ENCODE measurements around the gene MMP17. TPM values are rescaled to one million over a fixed set of nuclear protein-coding genes. Genes with fewer than 3 reads are reported as not detected.

MMP17 gene
- 15.5 and 40.1 TPM in 2 replicates for total RNA-seq
- polyA plus RNA-seq (2012), result 12.8 TPM

DNA sequence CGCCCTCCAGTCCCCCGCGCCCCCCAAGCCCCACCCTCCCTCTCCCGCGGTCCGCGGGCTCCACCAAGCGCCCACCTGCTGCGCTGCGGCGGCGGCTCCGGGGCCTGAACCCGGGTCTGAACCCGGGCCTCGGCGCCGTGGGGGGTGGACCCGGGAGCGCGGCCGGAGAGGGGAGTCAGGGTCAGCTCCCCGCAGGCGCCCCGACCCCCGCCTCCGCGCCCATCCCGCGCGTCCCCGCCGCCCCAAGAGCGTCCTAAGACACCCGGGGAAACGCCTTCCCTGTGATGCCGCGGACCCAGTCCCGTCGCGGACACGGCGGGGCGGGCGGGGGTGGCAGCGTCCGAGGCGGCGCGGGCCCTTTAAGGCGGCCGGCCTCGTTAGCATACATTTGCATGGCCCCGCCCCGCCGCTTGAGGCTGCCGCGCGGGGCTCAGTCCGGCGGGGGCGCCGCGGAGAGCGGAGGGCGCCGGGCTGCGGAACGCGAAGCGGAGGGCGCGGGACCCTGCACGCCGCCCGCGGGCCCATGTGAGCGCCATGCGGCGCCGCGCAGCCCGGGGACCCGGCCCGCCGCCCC lies at the start of gene MMP17:
Gene MMP17, plus strand, starts transcription at position 433 of the 574 bp plus-strand sequence. Its CDS starts 102 bp downstream, at position 535.
- DNase-seq (ENCODE audit: low read depth), result peak; percentile 66

GRCh38 chr12:131779027-131779426 lies 49.2 kb upstream of the MMP17 start:
- no peak for DNase-seq (ENCODE audit: low read depth)

DNA sequence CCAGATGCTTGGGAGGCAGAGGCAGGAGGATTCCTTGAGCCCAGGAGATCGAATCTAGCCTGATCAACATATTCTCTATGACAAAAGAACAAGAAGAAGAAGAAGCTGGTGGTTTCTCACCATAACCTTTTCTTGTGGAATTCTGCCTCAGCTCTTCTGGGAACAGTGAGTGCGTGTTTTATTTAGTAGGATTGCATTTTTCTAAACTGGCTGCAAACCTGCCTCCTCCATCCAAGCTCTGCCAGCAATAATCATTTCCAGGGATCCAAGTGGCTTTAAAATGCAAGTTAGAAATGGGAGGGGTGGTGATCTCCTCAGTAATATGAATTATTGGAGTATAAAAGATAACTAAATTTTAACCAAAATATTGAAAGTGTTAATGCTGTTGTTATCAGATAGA lies 46.1 kb upstream of the MMP17 start:
- DNase-seq (ENCODE audit: low read depth), result no peak

GRCh38 chr12:131783915-131784541 lies 44.2 kb upstream of the MMP17 start:
- DNase-seq (ENCODE audit: low read depth), result peak; percentile 89

GRCh38 chr12:131784909-131785762 lies 43.1 kb upstream of the MMP17 start:
- DNase-seq (ENCODE audit: low read depth), result peak; percentile 80

GRCh38 chr12:131785763-131786330 lies 42.3 kb upstream of the MMP17 start:
- peak; percentile 31 for DNase-seq (ENCODE audit: low read depth)

- DNase-seq (ENCODE audit: low read depth), result no peak
Measured at GRCh38 chr12:131786331-131786730, 41.9 kb upstream of the MMP17 start.

DNA sequence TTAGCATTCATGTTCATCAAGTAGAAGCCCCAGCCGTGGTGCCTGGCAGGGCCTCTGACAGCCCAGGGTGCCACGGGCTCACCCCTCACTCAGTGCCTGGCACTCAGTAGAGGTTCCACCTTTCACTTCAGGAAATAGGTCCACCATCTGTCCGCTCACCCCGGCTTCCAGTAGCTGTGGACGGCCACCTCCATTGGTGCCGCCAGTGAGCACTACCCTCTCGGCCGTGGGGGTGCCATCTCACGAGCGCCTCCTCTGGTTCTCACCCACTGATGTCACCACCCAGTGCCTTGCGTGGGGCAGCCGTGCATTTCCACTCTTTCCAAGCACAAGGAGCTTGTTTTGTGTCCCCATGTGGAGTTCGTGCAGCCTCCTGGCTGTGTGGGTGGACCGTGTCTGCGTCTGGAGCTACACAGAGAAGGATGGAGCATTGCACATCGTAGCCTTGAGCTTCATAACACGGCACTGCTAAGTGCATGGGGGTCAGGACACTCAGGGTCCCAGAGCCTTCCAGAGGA lies 41.0 kb upstream of the MMP17 start:
- DNase-seq (ENCODE audit: low read depth), result no peak

GRCh38 chr12:131788070-131788469 lies 40.1 kb upstream of the MMP17 start:
- no peak for DNase-seq (ENCODE audit: low read depth)

GRCh38 chr12:131789638-131790037 lies 38.6 kb upstream of the MMP17 start:
- no peak for DNase-seq (ENCODE audit: low read depth)

GRCh38 chr12:131793243-131794022 lies 34.8 kb upstream of the MMP17 start:
- peak; percentile 35 for DNase-seq (ENCODE audit: low read depth)

- no peak for DNase-seq (ENCODE audit: low read depth)
Measured at GRCh38 chr12:131794061-131794460, 34.1 kb upstream of the MMP17 start.

GRCh38 chr12:131794573-131794972 lies 33.6 kb upstream of the MMP17 start:
- DNase-seq (ENCODE audit: low read depth), result no peak

DNA sequence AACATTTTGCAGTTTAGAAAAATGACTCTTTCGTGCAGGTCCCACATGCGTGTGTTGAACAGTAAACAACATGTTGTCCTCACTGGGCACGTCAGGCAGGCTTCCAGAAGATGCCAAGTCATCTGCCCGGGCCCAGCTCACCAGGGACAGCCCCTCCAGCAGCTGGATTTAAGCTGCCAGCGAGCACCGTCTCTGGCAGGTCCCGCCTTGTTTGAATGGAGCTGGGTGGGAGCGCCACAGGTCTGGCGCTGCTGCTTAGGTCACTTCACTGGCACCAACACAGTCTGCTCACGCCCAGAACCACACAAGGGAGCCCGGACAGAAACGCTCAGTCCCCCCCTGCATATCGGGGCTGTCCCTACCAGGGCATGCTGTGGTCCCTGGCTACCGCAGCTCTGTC lies 33.1 kb upstream of the MMP17 start:
- DNase-seq (ENCODE audit: low read depth), result no peak

GRCh38 chr12:131795690-131796410 lies 32.3 kb upstream of the MMP17 start:
- DNase-seq (ENCODE audit: low read depth), result no peak

GRCh38 chr12:131796411-131796736 lies 31.8 kb upstream of the MMP17 start:
- DNase-seq (ENCODE audit: low read depth), result no peak

GRCh38 chr12:131796754-131797587 lies 31.2 kb upstream of the MMP17 start:
- no peak for DNase-seq (ENCODE audit: low read depth)

GRCh38 chr12:131797588-131797934 lies 30.6 kb upstream of the MMP17 start:
- no peak for DNase-seq (ENCODE audit: low read depth)

DNA sequence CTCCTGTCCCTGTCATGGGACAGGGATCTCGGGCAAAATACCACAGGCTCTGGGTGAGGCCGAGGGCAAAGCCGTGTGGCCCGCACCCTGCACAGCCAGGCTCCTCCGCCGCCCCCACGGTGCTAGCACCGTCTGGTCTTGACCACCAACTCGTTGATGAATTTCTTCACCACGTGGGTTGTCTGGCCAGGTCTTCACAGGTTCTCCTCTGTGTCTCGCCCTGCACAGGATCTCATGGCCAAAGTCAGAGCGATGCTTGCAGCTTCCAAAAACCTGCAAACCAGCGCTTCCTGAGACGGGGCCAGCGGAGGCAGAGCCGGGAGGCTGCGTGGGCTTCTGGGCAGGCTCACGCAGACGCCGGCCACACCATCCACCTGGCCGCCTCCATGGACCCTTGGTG lies 29.0 kb upstream of the MMP17 start:
- no peak for DNase-seq (ENCODE audit: low read depth)

Data from myocyte (in vitro differentiated cells).